Astrocyte (in vitro differentiated cells and primary cell): ENCODE measurements around the gene ATG13.

Experiments used
- CTCF ChIP-seq: IDR thresholded peaks from 2 replicates; pipeline ENCODE4 v1.5.1; 2011; ENCODE audit warnings: low read depth, mild to moderate bottlenecking, inconsistent platforms, low read length, moderate library complexity; ENCODE audit not compliant: insufficient read depth
- EZH2 ChIP-seq: IDR thresholded peaks from 2 replicates; pipeline ENCODE4 v1.6.1; 2012; ENCODE audit warnings: mild to moderate bottlenecking, low read length, inconsistent platforms; ENCODE audit not compliant: insufficient read depth

- no peak for TF ChIP-seq CTCF
- no peak for TF ChIP-seq EZH2
Measured at GRCh38 chr11:46675288-46675851, 58.0 kb downstream of the ATG13 start.
